Mesothelial cell of epicardium (in vitro differentiated cells): Measurements from ENCODE around the gene VRK3. TPM values are rescaled to one million over a fixed set of nuclear protein-coding genes. Genes with fewer than 3 reads are reported as not detected.

Experiments
- DNase-seq, 2 experiments: peaks; one replicate each; pipeline ENCODE4 v3.0.0; 2021; ENCODE audit warnings: low spot score in 2 of 2; ENCODE audit not compliant: unreplicated experiment in 2 of 2
- H3K27ac Mint-ChIP-seq: 2 replicates; pipeline ENCODE4 v1.8.0; 2021; ENCODE audit warnings: mixed read lengths
- H3K27me3 Mint-ChIP-seq: 2 replicates; pipeline ENCODE4 v1.8.0; 2021; ENCODE audit warnings: low read depth, mixed read lengths
- H3K36me3 Mint-ChIP-seq: 2 replicates; pipeline ENCODE4 v1.8.0; 2021; ENCODE audit warnings: mixed read lengths
- H3K4me1 Mint-ChIP-seq: 2 replicates; pipeline ENCODE4 v1.8.0; 2021; ENCODE audit warnings: mixed read lengths
- H3K4me3 Mint-ChIP-seq: 2 replicates; pipeline ENCODE4 v1.8.0; 2021; ENCODE audit warnings: mild to moderate bottlenecking, moderate library complexity, mixed read lengths
- H3K9me3 Mint-ChIP-seq: 2 replicates; pipeline ENCODE4 v1.8.0; 2021; ENCODE audit warnings: mixed read lengths
- CTCF ChIP-seq: fragments of 200-600 bp; sonication (generic); IDR thresholded peaks from one replicate; pipeline ENCODE4 v1.5.0; 2021; ENCODE audit warnings: antibody characterized with exemption; ENCODE audit not compliant: unreplicated experiment
- total RNA-seq: library from RNA; stranded (reverse); gene quantifications from 3 replicates; pipeline ENCODE4 v1.2.1, GENCODE V29; 2021

Gene VRK3
- total RNA-seq, 1 donor from 2014 or later: 40.1 TPM

GRCh38 chr19:50040967-50041366 lies 15.8 kb upstream of the VRK3 start:
- Mint-ChIP-seq H3K9me3 (peaks cover 39% of the 10 kb centered on the region), H3K4me1 (no peaks in the 10 kb centered on the region), H3K4me3 (no peak overlapping the region), H3K27ac (no peak overlapping the region), H3K36me3 (peaks cover 79% of the 10 kb centered on the region), H3K27me3 (no peaks in the 10 kb centered on the region)
- no peak for DNase-seq
- no peak for TF ChIP-seq CTCF

GRCh38 chr19:50039968-50040367 lies 14.8 kb upstream of the VRK3 start:
- no peak for TF ChIP-seq CTCF
- Mint-ChIP-seq H3K4me1 (no peaks in the 10 kb centered on the region), H3K27me3 (no peaks in the 10 kb centered on the region), H3K27ac (no peak overlapping the region), H3K9me3 (peaks cover 32% of the 10 kb centered on the region), H3K36me3 (peaks cover 76% of the 10 kb centered on the region), H3K4me3 (no peak overlapping the region)
- DNase-seq: no peak

- DNase-seq: no peak
- H3K27ac Mint-ChIP-seq: no peak overlapping the region
- H3K4me3 Mint-ChIP-seq: no peak overlapping the region
- TF ChIP-seq CTCF: no peak
- H3K4me1 Mint-ChIP-seq: no peaks in the 10 kb centered on the region
- peaks cover 75% of the 10 kb centered on the region for H3K36me3 Mint-ChIP-seq
- no peaks in the 10 kb centered on the region for H3K27me3 Mint-ChIP-seq
- H3K9me3 Mint-ChIP-seq: peaks cover 11% of the 10 kb centered on the region
These were observed 11.7 kb upstream of the VRK3 start for GRCh38 chr19:50036908-50037307.

GRCh38 chr19:50030937-50031336 lies 5.8 kb upstream of the VRK3 start:
- Mint-ChIP-seq H3K27ac (no peak overlapping the region), H3K36me3 (peaks cover 49% of the 10 kb centered on the region), H3K4me1 (peaks cover 13% of the 10 kb centered on the region), H3K27me3 (no peaks in the 10 kb centered on the region), H3K4me3 (no peak overlapping the region), H3K9me3 (peaks cover 9% of the 10 kb centered on the region)
- DNase-seq: no peak
- no peak for TF ChIP-seq CTCF

GRCh38 chr19:50030225-50030624 lies 5.1 kb upstream of the VRK3 start:
- Mint-ChIP-seq H3K4me1 (peaks cover 17% of the 10 kb centered on the region), H3K36me3 (peaks cover 45% of the 10 kb centered on the region), H3K4me3 (no peak overlapping the region)

More at GRCh38 chr19:50030225-50030624, 5.1 kb upstream of the VRK3 start:
- no peak for DNase-seq
- Mint-ChIP-seq H3K27me3 (no peaks in the 10 kb centered on the region), H3K9me3 (peaks cover 6% of the 10 kb centered on the region), H3K27ac (no peak overlapping the region)
- no peak for TF ChIP-seq CTCF
